PC-3 (cell line): ENCODE data around the gene CASD1.

Source experiments
- CTCF ChIP-seq: fragments of 300-600 bp; sonication (generic); conservative IDR thresholded peaks from 2 replicates; pipeline ENCODE4 v1.5.1; 2017; ENCODE audit warnings: antibody characterized with exemption, low read depth, mild to moderate bottlenecking, low read length
- EZH2 ChIP-seq: fragments of 300-600 bp; sonication (generic); IDR thresholded peaks from one replicate; pipeline ENCODE4 v1.6.1; 2017; ENCODE audit warnings: antibody characterized with exemption, mild to moderate bottlenecking, low read length; ENCODE audit not compliant: unreplicated experiment

GRCh38 chr7:94580601-94581000, 71.0 kb downstream of the CASD1 start:
- TF ChIP-seq CTCF (no peak), EZH2 (no peak)
